ENCODE data around the gene N4BP3. TPM values are rescaled to one million over a fixed set of nuclear protein-coding genes. Genes with fewer than 3 reads are reported as not detected.

N4BP3 gene
- total RNA-seq, 2 donors from 2014 or later: 2.2 to 3.3 TPM

DNA sequence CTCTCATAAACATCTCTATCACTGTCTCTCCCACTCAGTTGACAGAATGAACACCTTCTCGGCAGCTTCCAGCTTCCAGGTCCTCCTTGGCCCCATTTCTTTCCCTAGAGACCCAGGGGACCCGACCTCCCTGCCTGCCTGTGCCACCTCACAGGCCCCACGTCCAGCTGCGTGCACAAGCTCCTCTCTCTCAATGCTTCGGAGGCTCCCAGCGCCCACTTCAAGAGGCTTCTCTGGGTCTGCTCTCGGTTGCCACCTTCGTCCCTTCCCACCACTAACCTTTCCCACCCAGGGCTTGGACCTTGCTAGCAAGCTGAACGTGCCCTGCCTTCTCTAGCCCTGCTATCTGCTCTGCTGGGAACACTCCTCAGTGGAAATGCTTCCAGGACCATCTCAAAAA is 2.8 kb upstream of the N4BP3 start:
- Histone ChIP-seq H3K9ac (ENCODE audit: low read depth in 2 of 2, low read length in 2 of 2) (no peak overlapping the region), H3K27me3 (peaks cover 14% of the 10 kb centered on the region)
- no peak for TF ChIP-seq CTCF (IDR thresholded peaks at IDR 0.05)

DNA sequence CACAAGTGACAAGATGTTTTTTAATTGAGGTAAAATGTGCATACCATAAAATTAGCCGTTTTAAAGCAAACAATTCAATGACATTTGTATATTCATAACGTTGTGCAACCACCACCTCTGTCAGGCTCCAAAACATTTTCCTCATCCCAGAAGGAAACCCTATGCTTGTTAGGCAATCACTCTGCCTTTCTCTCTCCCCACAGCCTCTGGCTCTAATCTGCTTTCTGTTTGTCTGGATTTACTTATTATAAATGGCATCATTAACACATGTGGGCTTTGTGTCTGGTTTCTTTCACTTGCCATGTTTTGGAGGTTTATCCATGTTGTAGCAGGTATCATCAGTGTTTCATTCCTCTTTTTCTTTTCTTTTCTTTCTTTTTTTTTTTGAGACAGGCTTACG is 1.4 kb upstream of the N4BP3 start:
- H3K9me3 ChIP-seq: no peaks in the 10 kb centered on the region
- intact Hi-C loops (cut with DNase I): no loop called here
- no peak overlapping the region for H3K9ac ChIP-seq (ENCODE audit: low read depth in 2 of 2, low read length in 2 of 2)
- H3K4me3 ChIP-seq: no peak overlapping the region
- no peak for TF ChIP-seq CTCF (IDR thresholded peaks at IDR 0.05)
- H3K27me3 ChIP-seq: peaks cover 18% of the 10 kb centered on the region
- no peak overlapping the region for H3K27ac ChIP-seq
- H3K36me3 ChIP-seq: no peaks in the 10 kb centered on the region
- peaks cover 11% of the 10 kb centered on the region for H3K4me1 ChIP-seq
- DNase-seq: no peak

More for the DNA sequence above, 2.8 kb upstream of the N4BP3 start:
- intact Hi-C loops (cut with DNase I): no loop called here
- Histone ChIP-seq H3K36me3 (no peaks in the 10 kb centered on the region), H3K4me3 (no peak overlapping the region), H3K4me1 (peaks cover 11% of the 10 kb centered on the region), H3K27ac (no peak overlapping the region), H3K9me3 (no peaks in the 10 kb centered on the region)
- DNase-seq: no peak

DNA sequence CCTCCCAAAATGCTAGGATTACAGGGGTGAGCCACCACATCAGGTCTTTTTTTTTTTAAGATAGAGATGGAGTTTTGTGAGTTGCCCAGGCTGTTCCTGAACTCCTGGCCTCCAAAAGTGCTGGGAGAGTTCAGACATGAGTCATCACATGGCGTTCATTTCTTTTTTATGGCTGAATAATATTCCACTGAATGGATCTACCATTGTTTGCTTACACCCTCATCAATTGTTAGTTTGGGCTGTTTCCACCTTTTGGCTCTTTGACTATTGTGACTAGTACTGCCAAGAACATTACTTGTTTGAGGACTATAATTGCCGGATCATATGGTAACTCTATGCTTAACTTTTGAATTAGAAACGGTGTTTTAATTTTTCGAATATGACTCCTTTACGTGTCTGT is 787 bp upstream of the N4BP3 start:
- H3K9ac ChIP-seq (ENCODE audit: low read depth in 2 of 2, low read length in 2 of 2): no peak overlapping the region
- H3K9me3 ChIP-seq: no peaks in the 10 kb centered on the region
- H3K27me3 ChIP-seq: peaks cover 18% of the 10 kb centered on the region
- no peak overlapping the region for H3K4me3 ChIP-seq
- no peak for TF ChIP-seq CTCF (IDR thresholded peaks at IDR 0.05)
- intact Hi-C loops (cut with DNase I): no loop called here
- no peak overlapping the region for H3K27ac ChIP-seq
- DNase-seq: no peak
- peaks cover 11% of the 10 kb centered on the region for H3K4me1 ChIP-seq
- no peaks in the 10 kb centered on the region for H3K36me3 ChIP-seq

DNA sequence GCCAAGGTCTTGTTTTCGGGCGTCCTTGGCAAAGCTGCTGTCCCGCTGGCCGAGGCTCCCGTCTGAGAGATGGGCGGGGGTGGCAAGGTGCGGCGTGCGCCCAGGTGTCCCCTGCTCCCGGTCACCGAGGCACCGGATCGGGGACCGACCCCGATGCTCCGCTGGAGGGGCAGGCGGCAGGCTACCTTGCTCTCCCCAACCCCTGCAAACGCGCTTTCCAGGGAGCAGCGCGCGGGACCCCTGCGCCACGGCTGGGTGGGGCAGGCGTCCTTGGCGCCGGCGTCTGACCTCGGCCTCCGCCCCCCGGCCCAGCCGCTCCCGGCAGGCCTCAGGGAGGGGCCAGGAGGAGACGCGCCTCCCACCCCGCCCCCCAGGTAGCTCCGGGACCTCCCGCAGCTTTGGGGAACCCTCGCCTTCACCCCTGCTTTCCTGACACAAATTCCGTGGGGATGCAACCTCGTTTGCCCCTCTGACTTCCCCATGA is 551 bp downstream of the N4BP3 start:
- DNase-seq: no peak
- Histone ChIP-seq H3K4me3 (peak overlapping the region; percentile 51), H3K27me3 (peaks cover 18% of the 10 kb centered on the region), H3K36me3 (no peaks in the 10 kb centered on the region), H3K9ac (ENCODE audit: low read depth in 2 of 2, low read length in 2 of 2) (peak overlapping the region in 1 of 2 donors; percentile 5), H3K9me3 (no peaks in the 10 kb centered on the region), H3K4me1 (peaks cover 11% of the 10 kb centered on the region), H3K27ac (no peak overlapping the region)
- intact Hi-C loops (cut with DNase I): no loop called here
- no peak for TF ChIP-seq CTCF (IDR thresholded peaks at IDR 0.05)

- peak overlapping the region in 1 of 2 donors; percentile 40 for H3K9ac ChIP-seq (ENCODE audit: low read depth in 2 of 2, low read length in 2 of 2)
- H3K27me3 ChIP-seq: peaks cover 18% of the 10 kb centered on the region
- H3K4me1 ChIP-seq: peaks cover 6% of the 10 kb centered on the region
- peak overlapping the region; percentile 51 for H3K4me3 ChIP-seq
- no peak for TF ChIP-seq CTCF (IDR thresholded peaks at IDR 0.05)
- no peak overlapping the region for H3K27ac ChIP-seq
- intact Hi-C loops (cut with DNase I): no loop called here
- no peaks in the 10 kb centered on the region for H3K36me3 ChIP-seq
- DNase-seq: peak; percentile 54
- no peaks in the 10 kb centered on the region for H3K9me3 ChIP-seq
Measured at GRCh38 chr5:178114325-178115135, 1.2 kb downstream of the N4BP3 start.
